Cardiac fibroblast (primary cell): ENCODE measurements around the gene PDCD5.

Experiments used
- DNase-seq, 2 donors: peaks; one replicate each; pipeline versions ENCODE4 v3.0.0 to v3.0.0-alpha.2; 2010; ENCODE audit warnings: low read depth in 2 of 2
- H3K4me3 ChIP-seq, 2 donors: replicated peaks in 1 of 2; 1 replicate in 1 of 2; 2 replicates in 1 of 2; pipeline ENCODE4 v1.5.1; 2011; ENCODE audit warnings: low read depth in 2 of 2, low read length in 2 of 2, mild to moderate bottlenecking in 2 of 2, moderate library complexity in 1 of 2
- TF ChIP-seq, protein P1 (sequence below): IDR thresholded peaks from one replicate; pipeline ENCODE4 v1.5.1; 2011; ENCODE audit warnings: low read depth, mild to moderate bottlenecking, low read length, inconsistent platforms

Gene PDCD5

DNA sequence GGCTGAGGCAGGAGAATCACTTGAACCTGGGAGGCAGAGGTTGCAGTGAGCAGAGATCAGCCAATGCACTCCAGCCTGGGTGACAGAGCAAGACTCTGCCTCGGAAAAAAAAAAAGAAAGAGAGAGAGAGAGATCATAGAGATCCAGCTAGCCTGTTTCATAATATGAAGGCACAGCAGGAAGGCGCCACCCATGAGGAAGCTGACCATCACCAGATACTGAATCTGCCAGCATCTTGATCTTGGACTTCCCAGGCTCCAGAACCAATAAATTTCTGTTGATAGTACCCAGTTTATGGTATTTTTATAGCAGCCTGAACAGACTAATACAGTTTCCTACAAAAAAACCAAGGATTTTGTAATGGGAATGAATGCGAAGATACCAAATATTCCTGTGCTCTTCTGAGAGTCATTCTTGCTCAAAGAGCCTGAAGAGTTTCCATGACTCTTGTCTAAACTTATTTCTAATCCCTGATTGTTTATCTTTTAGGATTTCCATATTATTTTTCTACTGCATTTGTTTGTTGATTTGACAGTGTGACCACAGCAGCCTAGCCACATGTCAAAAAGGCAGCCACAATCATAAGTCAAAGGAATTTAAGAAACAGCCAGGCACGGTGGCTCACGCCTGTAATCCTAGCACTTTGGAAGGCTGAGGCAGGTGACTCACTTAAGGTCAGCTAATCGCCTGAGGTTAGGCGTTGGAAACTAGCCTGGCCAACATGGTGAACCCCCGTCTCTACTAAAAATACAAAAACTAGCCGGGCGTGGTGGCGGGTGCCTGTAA is 37.7 kb upstream of the PDCD5 start:
- DNase-seq: peak in 1 of 2 donors; percentile 2
- H3K4me3 ChIP-seq: no peak overlapping the region
- TF ChIP-seq, protein P1, sequence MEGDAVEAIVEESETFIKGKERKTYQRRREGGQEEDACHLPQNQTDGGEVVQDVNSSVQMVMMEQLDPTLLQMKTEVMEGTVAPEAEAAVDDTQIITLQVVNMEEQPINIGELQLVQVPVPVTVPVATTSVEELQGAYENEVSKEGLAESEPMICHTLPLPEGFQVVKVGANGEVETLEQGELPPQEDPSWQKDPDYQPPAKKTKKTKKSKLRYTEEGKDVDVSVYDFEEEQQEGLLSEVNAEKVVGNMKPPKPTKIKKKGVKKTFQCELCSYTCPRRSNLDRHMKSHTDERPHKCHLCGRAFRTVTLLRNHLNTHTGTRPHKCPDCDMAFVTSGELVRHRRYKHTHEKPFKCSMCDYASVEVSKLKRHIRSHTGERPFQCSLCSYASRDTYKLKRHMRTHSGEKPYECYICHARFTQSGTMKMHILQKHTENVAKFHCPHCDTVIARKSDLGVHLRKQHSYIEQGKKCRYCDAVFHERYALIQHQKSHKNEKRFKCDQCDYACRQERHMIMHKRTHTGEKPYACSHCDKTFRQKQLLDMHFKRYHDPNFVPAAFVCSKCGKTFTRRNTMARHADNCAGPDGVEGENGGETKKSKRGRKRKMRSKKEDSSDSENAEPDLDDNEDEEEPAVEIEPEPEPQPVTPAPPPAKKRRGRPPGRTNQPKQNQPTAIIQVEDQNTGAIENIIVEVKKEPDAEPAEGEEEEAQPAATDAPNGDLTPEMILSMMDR: no peak

DNA sequence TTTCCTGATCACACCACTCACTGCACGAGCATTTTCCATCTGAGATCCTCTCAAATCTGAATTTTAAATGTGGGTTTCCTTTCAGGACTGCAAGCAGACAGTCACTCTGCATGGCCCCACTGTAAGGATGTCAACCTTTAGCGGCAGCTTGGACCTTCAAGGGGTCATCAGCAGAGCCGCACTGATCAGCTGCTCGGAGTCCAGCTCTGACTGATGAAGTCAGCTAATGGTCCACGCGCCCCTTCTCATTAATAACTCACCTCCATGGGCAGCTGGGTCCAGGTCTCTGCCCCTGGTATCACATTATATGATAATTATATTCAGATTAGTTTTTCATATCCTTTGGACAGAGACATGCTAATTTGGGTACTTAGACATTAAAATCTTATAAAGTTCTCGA is 36.1 kb upstream of the PDCD5 start:
- TF ChIP-seq, protein P1: no peak
- no peak for DNase-seq

DNA sequence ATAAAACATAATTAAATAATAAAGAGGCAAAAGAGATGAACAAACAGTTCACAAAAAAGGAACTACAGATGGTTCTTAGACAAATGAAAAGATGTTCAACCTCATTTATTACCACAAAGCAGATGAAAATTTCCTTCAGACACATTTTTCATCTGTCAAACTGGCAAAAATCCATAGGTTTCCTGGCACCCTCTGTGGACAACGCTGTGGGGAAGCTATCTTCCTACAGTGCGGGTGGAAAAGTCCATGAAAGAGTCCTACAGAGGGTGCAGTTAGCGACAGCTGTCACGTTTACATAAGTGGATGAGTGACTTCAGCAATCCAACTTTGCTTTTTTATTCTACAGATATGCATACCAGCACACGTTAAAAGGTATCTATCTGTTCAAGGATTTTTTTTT is 30.3 kb upstream of the PDCD5 start:
- no peak for DNase-seq
- H3K4me3 ChIP-seq: no peak overlapping the region
- TF ChIP-seq, protein P1: no peak

More for the DNA sequence above, 36.1 kb upstream of the PDCD5 start:
- H3K4me3 ChIP-seq: no peak overlapping the region

DNA sequence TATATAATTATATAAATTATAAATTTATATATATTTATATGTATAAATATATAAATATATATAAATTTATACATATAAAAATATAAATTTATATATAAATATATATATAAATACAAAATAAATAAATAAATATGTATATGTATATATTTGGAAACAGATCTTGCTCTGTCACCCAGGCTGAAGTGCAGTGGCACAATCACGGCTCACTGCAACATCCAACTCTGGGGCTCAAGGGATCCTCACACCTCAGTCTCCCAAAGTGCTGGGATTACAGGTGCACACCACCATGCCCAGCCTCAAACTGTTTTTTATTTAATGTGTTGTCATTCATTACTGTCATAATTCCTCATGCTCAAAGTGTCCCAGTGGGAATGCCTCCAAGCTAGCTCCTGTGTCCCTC is 25.2 kb upstream of the PDCD5 start:
- no peak overlapping the region for H3K4me3 ChIP-seq
- no peak for DNase-seq
- TF ChIP-seq, protein P1: no peak

DNA sequence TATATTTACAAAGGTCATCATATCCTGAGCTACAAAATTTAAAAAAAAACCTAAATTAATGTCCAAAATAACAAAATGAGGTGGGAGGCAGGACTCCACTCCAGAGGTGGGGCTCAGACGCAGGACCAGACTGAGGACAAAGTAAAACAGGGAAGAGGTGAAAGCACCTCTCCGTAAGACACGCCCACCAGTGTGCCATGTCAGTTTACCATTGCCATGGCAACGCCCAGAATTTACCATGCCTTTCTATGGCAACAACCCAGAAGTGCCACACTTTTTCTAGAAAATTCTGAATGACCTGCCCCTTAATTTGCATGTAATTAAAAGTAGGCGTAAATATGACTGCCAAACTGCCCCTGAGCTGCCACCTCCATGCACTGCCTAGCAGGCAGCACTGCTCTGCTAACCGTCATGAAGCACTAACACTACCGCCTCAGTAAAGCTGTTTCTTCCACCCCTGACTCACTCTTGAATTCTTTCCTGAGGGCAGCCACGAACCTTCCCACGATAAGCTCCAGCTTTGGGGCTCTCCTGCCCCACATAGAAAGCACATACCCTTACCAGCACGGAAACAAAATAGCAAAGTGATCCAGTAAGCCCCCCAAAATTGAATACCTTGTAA is 22.3 kb upstream of the PDCD5 start:
- no peak overlapping the region for H3K4me3 ChIP-seq
- DNase-seq: no peak
- TF ChIP-seq, protein P1: no peak

DNA sequence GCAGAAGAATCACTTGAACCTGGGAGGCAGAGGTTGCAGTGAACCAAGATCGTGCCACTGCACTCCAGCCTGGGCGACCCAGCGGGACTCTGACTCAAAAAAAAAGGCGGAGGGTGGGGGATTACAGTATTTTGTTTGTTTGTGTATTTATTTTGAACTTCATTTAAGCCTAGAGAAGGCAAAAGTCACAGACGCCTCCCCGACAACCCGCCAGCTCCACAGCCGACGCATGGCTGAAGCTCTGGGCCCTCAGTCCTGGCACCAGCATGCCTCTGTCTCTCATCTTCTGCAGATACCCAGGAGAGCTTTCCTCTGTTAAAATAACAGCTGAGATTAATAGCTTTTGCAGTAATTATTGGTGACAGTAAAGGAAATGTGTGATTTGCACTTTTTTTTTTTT is 17.2 kb upstream of the PDCD5 start:
- TF ChIP-seq, protein P1: no peak
- DNase-seq: no peak
- no peak overlapping the region for H3K4me3 ChIP-seq
